ENCODE measurements around the gene PUDP.

DNA sequence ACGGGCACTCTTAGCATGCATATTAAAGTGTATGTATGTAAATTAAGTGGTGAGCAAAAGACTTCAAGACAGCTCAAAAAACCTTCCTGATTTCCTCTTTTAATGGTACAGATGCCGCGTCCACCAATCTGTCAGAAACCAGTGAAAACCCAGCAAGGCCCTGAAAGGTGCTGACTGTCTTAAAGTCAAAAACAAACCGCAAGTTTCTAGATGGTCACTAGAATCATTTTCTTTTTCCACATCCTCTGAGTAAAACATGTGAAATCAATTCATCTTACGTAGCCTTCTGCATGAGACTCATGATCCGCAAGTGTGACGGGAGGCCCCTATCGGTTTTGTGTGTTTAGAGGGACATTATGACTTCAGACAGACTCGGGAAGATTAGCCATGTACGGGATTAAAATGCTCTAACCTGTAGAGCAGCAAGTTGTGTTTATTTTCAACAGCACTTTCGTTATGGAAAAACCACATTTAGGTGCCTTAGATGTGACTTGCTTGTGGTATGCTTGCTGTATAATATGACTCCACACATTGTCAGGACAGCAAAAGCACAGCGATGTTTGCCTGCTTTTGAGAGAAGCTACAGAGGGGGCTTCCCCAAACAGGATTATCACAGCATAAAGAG lies 88.6 kb downstream of the PUDP start:
- no peak for TF ChIP-seq POLR2A (IDR thresholded peaks at IDR 0.05; ENCODE audit: borderline replicate concordance, extremely low read depth, insufficient read depth, insufficient read length)
- TF ChIP-seq POLR2AphosphoS5 (IDR thresholded peaks at IDR 0.05; ENCODE audit: low read depth, low read length): no peak
- TF ChIP-seq ZFX (IDR thresholded peaks at IDR 0.05): no peak
- TF ChIP-seq, protein P1, sequence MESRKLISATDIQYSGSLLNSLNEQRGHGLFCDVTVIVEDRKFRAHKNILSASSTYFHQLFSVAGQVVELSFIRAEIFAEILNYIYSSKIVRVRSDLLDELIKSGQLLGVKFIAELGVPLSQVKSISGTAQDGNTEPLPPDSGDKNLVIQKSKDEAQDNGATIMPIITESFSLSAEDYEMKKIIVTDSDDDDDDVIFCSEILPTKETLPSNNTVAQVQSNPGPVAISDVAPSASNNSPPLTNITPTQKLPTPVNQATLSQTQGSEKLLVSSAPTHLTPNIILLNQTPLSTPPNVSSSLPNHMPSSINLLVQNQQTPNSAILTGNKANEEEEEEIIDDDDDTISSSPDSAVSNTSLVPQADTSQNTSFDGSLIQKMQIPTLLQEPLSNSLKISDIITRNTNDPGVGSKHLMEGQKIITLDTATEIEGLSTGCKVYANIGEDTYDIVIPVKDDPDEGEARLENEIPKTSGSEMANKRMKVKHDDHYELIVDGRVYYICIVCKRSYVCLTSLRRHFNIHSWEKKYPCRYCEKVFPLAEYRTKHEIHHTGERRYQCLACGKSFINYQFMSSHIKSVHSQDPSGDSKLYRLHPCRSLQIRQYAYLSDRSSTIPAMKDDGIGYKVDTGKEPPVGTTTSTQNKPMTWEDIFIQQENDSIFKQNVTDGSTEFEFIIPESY (IDR thresholded peaks at IDR 0.05; ENCODE audit: extremely low read depth, insufficient replicate concordance, low read length): no peak
- no peak for TF ChIP-seq EZH2 (IDR thresholded peaks at IDR 0.05)

Data from HCT116 (cell line).